NCI-H1930 (cell line): ENCODE results near the gene MAGED4.
"Not testable (repeated sequence)": the region's sequence is repeated elsewhere in the genome, so short reads cannot be mapped to it uniquely, and the experiment has no call there.

Experiments used
- DNase-seq, 2 experiments: peaks; one replicate each; lab custom pipeline; 2025; lab: John Stamatoyannopoulos, UW

The MAGED4 gene

DNA sequence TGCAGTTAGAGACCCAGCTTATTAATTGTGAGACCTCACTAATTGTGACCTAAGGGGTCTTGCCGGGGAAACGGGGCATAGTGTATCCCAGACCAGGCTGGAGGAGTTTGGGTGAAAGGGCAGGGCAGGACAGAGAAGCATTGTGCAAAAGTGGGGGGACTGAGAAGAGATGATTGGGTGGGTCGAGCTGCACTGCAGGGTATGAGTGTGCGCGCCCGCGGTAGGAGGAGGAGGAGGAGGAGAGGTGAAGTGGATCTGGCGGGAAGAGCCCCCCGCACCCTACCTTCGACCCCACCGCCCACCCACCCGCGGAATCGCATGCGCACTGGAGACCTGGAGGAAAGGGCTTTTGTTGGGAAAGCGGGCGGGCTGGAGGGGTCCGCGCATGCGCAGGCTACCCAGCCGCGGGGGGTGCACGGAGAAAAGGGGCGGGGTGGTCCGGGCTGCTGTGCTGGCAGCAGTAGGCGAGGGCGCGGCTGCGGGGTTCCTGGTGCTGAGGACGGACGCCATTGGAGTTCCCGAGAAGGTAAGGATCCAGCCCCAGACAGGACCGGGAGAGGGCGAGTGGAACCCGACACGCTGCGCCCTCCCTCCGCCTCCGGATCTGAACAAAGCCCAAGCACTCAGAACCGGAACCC, at the start of gene MAGED4:
Gene MAGED4 (plus strand): TSS at position 449 of the 638 bp plus-strand sequence. CDS start 1,035 bp downstream, outside the sequence.
- not testable (repeated sequence) for DNase-seq

DNA sequence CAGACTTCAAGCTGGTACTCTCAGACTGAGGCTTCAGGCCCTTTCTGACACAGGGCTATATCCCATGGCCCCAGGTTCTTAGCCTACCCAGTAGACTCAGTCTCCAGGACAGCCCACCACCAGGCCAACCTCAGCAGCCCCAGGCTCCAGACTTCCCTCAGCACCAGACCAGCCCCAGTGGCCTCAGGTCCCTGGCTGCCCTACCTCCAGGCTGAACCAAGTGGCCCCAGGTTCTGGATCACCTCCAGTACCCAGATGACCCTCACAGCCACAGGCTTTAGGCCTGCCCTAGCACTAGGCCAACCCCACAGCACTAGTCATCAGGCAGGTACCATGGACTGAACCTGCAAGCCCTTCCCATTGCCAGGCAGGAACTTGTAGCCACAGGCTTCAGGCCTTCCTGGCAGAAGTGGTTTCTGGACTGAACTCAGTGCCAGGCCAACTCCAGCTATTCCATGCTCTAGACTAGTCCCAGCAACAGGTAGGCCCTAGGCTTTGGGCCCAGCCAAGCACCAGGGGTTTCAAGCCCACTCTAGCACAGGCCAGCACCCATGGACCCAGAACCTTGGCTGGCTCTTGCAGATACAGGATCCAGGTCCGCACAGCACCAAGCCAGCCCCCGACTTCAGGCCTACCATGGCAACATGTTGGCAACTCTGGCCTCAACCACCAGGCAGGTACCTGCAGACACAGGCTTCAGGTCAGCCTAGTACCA, 45.7 kb upstream of the MAGED4 start:
- no peak for DNase-seq

GRCh38 chrX:52139545-52139895, 45.2 kb upstream of the MAGED4 start:
- no peak for DNase-seq

DNA sequence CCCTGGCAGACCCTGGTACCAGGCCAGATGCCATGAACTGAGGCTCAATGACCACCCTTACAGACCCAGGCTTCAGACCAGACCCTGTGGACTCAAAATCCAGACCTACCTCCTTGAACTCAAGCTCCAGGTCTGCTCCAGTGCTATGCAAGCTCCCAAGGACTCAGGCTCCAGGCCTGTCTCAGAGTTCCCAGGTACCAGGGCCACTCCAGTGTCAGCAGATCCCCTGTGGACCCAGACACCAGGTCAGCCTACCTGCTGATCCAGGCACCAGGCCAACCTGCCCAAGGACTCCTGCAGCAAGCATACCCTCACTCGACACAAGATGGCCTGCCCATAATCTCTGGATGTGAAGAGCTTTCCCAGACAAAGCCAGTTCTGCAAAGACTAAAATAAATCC, 44.7 kb upstream of the MAGED4 start:
- no peak for DNase-seq

DNA sequence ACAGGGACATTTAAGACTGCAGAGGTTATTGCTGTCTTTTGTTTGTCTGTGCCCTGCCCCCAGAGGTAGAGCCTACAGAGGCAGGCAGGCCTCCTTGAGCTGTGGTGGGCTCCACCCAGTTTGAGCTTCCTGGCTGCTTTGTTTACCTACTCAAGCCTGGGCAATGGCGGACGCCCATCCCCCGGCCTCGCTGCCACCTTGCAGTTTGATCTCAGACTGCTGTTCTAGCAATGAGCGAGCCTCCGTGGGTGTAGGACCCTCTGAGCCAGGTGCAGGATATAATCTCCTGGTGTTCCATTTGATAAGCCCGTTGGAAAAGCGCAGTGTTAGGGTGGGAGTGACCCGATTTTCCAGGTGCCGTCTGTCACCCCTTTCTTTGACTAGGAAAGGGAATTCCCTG, 34.0 kb upstream of the MAGED4 start:
- not testable (repeated sequence) for DNase-seq

DNA sequence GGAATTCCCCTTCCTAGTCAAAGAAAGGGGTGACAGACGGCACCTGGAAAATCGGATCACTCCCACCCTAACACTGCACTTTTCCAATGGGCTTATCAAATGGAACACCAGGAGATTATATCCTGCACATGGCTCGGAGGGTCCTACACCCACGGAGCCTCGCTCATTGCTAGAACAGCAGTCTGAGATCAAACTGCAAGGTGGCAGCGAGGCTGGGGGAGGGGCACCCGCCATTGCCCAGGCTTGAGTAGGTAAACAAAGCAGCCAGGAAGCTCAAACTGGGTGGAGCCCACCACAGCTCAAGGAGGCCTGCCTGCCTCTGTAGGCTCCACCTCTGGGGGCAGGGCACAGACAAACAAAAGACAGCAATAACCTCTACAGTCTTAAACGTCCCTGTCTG, 24.5 kb upstream of the MAGED4 start:
- not testable (repeated sequence) for DNase-seq

DNA sequence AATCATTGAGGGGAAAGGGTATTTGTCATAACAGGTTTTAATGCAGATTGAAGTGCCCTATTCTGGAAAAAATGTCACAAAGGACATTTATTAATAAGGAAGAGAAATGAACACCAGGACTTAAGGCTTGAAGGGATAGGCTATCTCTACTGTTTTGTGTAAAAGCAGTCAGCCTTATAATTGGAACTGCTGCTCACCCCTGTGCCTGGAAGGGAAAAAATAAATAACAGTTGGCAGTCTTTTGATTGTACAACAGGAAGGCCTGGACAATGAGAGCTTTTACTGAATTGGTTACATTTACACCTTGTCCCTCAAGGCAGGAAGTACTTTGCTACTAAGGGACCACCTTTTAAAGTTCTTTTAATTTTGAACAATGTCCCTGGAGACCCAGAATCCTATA, 17.8 kb upstream of the MAGED4 start:
- DNase-seq, result no peak

GRCh38 chrX:52171055-52171454, 13.6 kb upstream of the MAGED4 start:
- not testable (repeated sequence) for DNase-seq

DNA sequence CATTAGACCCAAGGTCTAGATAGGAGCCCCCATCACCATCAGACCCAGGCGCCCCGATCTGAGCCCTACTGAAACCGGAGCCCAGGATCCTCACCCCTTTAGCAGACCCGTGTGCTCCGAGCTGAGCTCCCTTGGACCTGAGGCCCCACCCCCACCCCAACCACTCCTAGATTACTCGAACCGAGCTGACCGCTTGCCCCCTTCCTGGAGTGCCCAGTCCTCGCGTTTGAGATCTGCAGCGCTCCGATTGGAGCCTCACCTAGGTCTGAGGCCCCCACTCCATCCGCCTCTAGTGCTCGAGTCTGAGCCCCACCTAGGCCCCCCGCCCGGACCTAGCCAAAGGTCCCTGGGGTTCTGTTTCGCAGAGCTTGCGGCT, 378 bp downstream of the MAGED4 start:
- DNase-seq, result not testable (repeated sequence)

GRCh38 chrX:52211405-52211804, 26.7 kb downstream of the MAGED4 start:
- DNase-seq, result not testable (repeated sequence)

- no peak for DNase-seq
Measured at GRCh38 chrX:52213276-52213675, 28.6 kb downstream of the MAGED4 start.

DNA sequence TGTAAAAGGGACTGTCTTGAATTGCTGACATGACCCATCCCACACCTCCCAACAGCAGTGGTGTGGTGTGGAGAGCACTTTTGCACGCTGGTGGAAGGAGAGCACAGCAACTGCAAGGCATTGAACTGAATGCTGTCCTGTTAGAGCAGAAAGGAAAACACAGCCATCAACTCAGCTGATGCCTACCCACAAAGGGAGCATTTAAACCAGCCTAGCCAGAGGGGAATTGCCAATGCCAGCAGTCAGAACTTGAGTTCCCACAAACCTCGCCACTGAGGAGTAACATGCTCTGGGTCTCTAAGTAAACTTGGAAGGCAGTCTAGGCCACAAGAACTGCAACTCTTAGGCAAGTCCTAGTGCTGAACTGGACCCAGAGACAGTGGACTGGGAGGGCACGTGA, 31.9 kb downstream of the MAGED4 start:
- no peak for DNase-seq

- DNase-seq, result no peak
Measured at GRCh38 chrX:52217494-52218160, 32.9 kb downstream of the MAGED4 start.

DNA sequence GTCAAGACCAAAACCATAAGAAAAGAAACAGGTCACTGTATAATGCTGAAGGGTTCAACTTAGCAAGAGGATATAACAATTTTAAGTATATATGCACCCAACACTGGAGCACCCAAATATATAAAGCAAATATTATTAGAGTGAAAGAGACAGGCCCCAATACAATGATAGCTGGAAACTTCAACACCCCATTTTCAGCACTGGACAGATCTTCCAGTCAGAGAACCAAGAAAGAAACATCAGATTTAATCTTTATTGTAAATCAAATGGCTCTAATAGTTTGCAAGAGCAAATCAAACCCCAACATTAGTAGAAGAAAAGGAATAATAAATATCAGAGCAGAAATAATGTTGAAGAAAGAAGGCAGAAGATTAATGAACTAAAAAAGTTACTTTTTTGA, 36.2 kb downstream of the MAGED4 start:
- DNase-seq, result no peak
